Vagina (tissue), 2 donors: ENCODE data around the gene LTB4R. TPM values are rescaled to one million over a fixed set of nuclear protein-coding genes. Genes with fewer than 3 reads are reported as not detected.

Source experiments
- DNase-seq, 2 donors: peaks; one replicate each; pipeline ENCODE4 v3.0.0-alpha.2; 2017; ENCODE audit errors: extremely low spot score in 2 of 2
- H3K27ac ChIP-seq: fragments of 200-600 bp; sonication (generic); one replicate; pipeline ENCODE4 v1.5.1; 2019
- H3K27me3 ChIP-seq: fragments of 200-600 bp; sonication (generic); one replicate; pipeline ENCODE4 v1.5.1; 2019
- H3K36me3 ChIP-seq, 2 donors: fragments of 200-600 bp; sonication (generic); one replicate each; pipeline ENCODE4 v1.5.1; 2017 to 2019
- H3K4me1 ChIP-seq: fragments of 200-600 bp; sonication (generic); one replicate; pipeline ENCODE4 v1.5.1; 2019
- H3K4me3 ChIP-seq, 2 donors: fragments of 200-600 bp; sonication (generic); 1 replicate in 1 of 2; 2 replicates in 1 of 2; pipeline ENCODE4 v1.5.1; 2016 to 2019
- H3K9me3 ChIP-seq: fragments of 200-600 bp; sonication (generic); one replicate; pipeline ENCODE4 v1.5.1; 2019
- CTCF ChIP-seq, 3 experiments: fragments of 450-650 bp in 2 of 3; fragments of 200-600 bp in 1 of 3; sonication (generic) in 1 of 3; IDR thresholded peaks; one replicate each; pipeline ENCODE4 v1.5.1; 2017 to 2019; ENCODE audit warnings: antibody characterized with exemption in 3 of 3, mild to moderate bottlenecking in 2 of 3, moderate library complexity in 2 of 3
- POLR2A ChIP-seq, 2 donors: fragments of 450-650 bp; IDR thresholded peaks; one replicate each; pipeline ENCODE4 v1.6.1; 2017; ENCODE audit warnings: antibody characterized with exemption in 2 of 2, mild to moderate bottlenecking in 2 of 2, moderate library complexity in 2 of 2
- POLR2AphosphoS5 ChIP-seq, 2 donors: sonication (generic); formaldehyde crosslinking; IDR thresholded peaks; one replicate each; pipeline ENCODE4 v1.9.0; 2017; ENCODE audit warnings: antibody characterized with exemption in 2 of 2, mild to moderate bottlenecking in 2 of 2, low read depth in 1 of 2; ENCODE audit not compliant: insufficient read depth in 1 of 2
- intact Hi-C: fragments of 100-400 bp; cut with DNase I; formaldehyde crosslinking; loops from one replicate; pipeline ENCODE4 v1.15.1; 2023
- total RNA-seq: library from RNA; depleted of rRNA; stranded (reverse); fragments of >200 nt; gene quantifications from one replicate; pipeline ENCODE4 v1.2.3, GENCODE V29; 2016

The LTB4R gene
- total RNA-seq, 1 donor from 2014 or later, result 35.1 TPM

- peaks cover 0 to 28% of the 10 kb centered on the region in 2 donors for H3K36me3 ChIP-seq
- H3K9me3 ChIP-seq, result no peaks in the 10 kb centered on the region
- TF ChIP-seq POLR2AphosphoS5 (IDR thresholded peaks at IDR 0.05; ENCODE audit: insufficient read depth in 1 of 2, low read depth in 1 of 2), result no peak
- TF ChIP-seq CTCF (IDR thresholded peaks at IDR 0.05), result no peak
- TF ChIP-seq POLR2A (IDR thresholded peaks at IDR 0.05), result no peak
- no peaks in the 10 kb centered on the region for H3K27me3 ChIP-seq
- no peak for DNase-seq
- intact Hi-C loops, result no loop called here
- H3K4me3 ChIP-seq, result no peak overlapping the region
- peaks cover 18% of the 10 kb centered on the region for H3K4me1 ChIP-seq
- no peak overlapping the region for H3K27ac ChIP-seq
These were observed 41.3 kb upstream of the LTB4R start for GRCh38 chr14:24269910-24270536.

- intact Hi-C loops, result no loop called here
- no peak for DNase-seq
These were observed 40.7 kb upstream of the LTB4R start for GRCh38 chr14:24270537-24271133.

GRCh38 chr14:24271134-24271833 is 40.0 kb upstream of the LTB4R start, which contains the start of gene RABGGTA:
Gene RABGGTA (minus strand): TSS chr14:24271597. CDS start chr14:24271115, 482 bp downstream.
- Histone ChIP-seq H3K27me3 (no peaks in the 10 kb centered on the region), H3K4me1 (peaks cover 18% of the 10 kb centered on the region), H3K4me3 (peak within 1 kb of the TSS; percentile 89 to 90), H3K27ac (peak within 1 kb of the TSS; percentile 97), H3K9me3 (no peaks in the 10 kb centered on the region), H3K36me3 (peaks cover 0 to 17% of the 10 kb centered on the region in 2 donors)
- TF ChIP-seq CTCF (IDR thresholded peaks at IDR 0.05) (peak; percentile 49 to 92 (median 60)), POLR2AphosphoS5 (IDR thresholded peaks at IDR 0.05; ENCODE audit: insufficient read depth in 1 of 2, low read depth in 1 of 2) (peak; percentile 55 to 75), POLR2A (IDR thresholded peaks at IDR 0.05) (no peak)
- no peak for DNase-seq
- intact Hi-C loops, result no loop called here

More at GRCh38 chr14:24270537-24271133, 40.7 kb upstream of the LTB4R start:
- Histone ChIP-seq H3K9me3 (no peaks in the 10 kb centered on the region), H3K4me3 (peak overlapping the region; percentile 89 to 90), H3K4me1 (peaks cover 18% of the 10 kb centered on the region), H3K27me3 (no peaks in the 10 kb centered on the region), H3K27ac (peak overlapping the region; percentile 97), H3K36me3 (peaks cover 0 to 22% of the 10 kb centered on the region in 2 donors)
- TF ChIP-seq CTCF (IDR thresholded peaks at IDR 0.05), result no peak
- TF ChIP-seq POLR2AphosphoS5 (IDR thresholded peaks at IDR 0.05; ENCODE audit: insufficient read depth in 1 of 2, low read depth in 1 of 2), result no peak

- Histone ChIP-seq H3K4me3 (peak overlapping the region; percentile 89 to 90), H3K4me1 (peaks cover 18% of the 10 kb centered on the region), H3K27me3 (no peaks in the 10 kb centered on the region), H3K9me3 (no peaks in the 10 kb centered on the region), H3K36me3 (peaks cover 0 to 11% of the 10 kb centered on the region in 2 donors), H3K27ac (peak overlapping the region; percentile 97)
- TF ChIP-seq POLR2A (IDR thresholded peaks at IDR 0.05) (no peak), POLR2AphosphoS5 (IDR thresholded peaks at IDR 0.05; ENCODE audit: insufficient read depth in 1 of 2, low read depth in 1 of 2) (no peak), CTCF (IDR thresholded peaks at IDR 0.05) (no peak)
- intact Hi-C loops, result no loop called here
- no peak for DNase-seq
These were observed 39.5 kb upstream of the LTB4R start for GRCh38 chr14:24271834-24272263.
